ENCODE results near the gene KPNA1. TPM values are rescaled to one million over a fixed set of nuclear protein-coding genes. Genes with fewer than 3 reads are reported as not detected.

Gene KPNA1
- total and polyA plus RNA-seq, 2 of the 13 experiments (the other 11 are each of a cell fraction or from before 2014, with no cell fraction given), result 15.4 to 30.0 TPM

DNA sequence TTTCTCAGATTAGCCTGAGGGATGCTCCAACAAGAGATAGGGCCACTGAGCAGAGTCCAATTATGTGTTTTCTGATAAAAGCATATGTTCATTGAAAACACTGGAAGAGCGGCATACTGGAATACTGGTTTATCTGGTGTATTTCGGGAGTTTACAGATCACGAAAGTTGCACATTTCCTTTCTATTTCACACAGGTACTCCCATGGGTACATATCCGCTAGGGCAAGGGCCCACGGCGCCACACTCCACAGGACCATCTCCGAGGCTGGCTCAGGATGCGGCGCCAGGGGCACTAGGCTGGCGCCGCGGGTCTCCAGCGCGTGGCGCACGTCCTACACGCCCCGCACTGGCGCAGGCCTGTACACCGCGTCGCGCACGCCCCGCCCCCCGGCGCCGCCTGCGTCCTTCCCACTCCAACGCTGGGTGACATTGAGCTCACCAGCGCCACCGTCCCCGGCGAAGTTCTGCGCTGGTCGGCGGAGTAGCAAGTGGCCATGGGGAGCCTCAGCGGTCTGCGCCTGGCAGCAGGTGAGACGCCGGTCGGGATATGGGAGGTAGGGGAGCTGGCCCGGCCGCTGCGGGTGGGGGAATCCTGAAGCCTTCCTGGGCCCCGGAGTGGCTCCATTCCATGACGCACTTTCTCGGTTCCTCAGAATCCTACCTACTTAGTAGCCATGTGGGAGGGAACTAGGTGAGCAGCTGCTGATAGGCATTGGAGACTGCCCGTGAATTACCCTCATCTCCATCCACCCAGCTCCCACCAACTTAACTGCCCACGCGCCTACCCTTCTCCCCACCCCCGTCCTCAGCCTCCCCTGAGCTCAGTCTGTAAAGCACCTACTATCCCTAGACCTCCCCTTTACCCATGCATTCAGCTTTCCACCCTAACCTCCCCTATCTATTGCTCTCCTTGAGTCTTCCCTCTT, 130.7 kb downstream of the KPNA1 start, which contains the start of gene FAM162A (continued):
- TF ChIP-seq, protein P1, sequence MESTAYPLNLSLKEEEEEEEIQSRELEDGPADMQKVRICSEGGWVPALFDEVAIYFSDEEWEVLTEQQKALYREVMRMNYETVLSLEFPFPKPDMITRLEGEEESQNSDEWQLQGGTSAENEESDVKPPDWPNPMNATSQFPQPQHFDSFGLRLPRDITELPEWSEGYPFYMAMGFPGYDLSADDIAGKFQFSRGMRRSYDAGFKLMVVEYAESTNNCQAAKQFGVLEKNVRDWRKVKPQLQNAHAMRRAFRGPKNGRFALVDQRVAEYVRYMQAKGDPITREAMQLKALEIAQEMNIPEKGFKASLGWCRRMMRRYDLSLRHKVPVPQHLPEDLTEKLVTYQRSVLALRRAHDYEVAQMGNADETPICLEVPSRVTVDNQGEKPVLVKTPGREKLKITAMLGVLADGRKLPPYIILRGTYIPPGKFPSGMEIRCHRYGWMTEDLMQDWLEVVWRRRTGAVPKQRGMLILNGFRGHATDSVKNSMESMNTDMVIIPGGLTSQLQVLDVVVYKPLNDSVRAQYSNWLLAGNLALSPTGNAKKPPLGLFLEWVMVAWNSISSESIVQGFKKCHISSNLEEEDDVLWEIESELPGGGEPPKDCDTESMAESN (CRISPR knock-in tag; conservative IDR thresholded peaks at IDR 0.05), result peak; percentile 82; the same call in 1 of the 2 replicates
- TF ChIP-seq IKZF4 (CRISPR knock-in tag; IDR thresholded peaks at IDR 0.05; ENCODE audit: borderline replicate concordance, low read depth, not compliant biosample characterization) (peak; percentile 49), SRSF4 (IDR thresholded peaks at IDR 0.05; ENCODE audit: low read depth, low read length, poor library complexity, severe bottlenecking) (no peak), RFX3 (CRISPR knock-in tag; IDR thresholded peaks at IDR 0.05) (no peak), NFATC3 (CRISPR knock-in tag; IDR thresholded peaks at IDR 0.05) (no peak), SPEN (CRISPR knock-in tag; IDR thresholded peaks at IDR 0.05; ENCODE audit: low read depth) (peak; percentile 96), KDM1A (CRISPR knock-in tag; IDR thresholded peaks at IDR 0.05) (0 out of 2 replicates have a peak, but pooled peaks have one; percentile 49), SCMH1 (CRISPR knock-in tag; IDR thresholded peaks at IDR 0.05; ENCODE audit: borderline replicate concordance) (no peak), NR1H2 (CRISPR knock-in tag; IDR thresholded peaks at IDR 0.05; ENCODE audit: borderline replicate concordance, low read depth) (no peak), ARID2 (CRISPR knock-in tag; IDR thresholded peaks at IDR 0.05; ENCODE audit: borderline replicate concordance) (peak; percentile 96), GPN1 (CRISPR knock-in tag; IDR thresholded peaks at IDR 0.05; ENCODE audit: borderline replicate concordance) (no peak), DMAP1 (CRISPR knock-in tag; IDR thresholded peaks at IDR 0.05) (peak; percentile 84), ZNF615 (CRISPR knock-in tag; IDR thresholded peaks at IDR 0.05; ENCODE audit: borderline replicate concordance) (no peak), SMAD3 (CRISPR knock-in tag; IDR thresholded peaks at IDR 0.05) (peak; percentile 62; the same call in 1 of the 2 replicates), ZNF644 (CRISPR knock-in tag; IDR thresholded peaks at IDR 0.05; ENCODE audit: low read depth) (no peak), FOXA1 (IDR thresholded peaks at IDR 0.05) (no peak), FOXA1 (CRISPR knock-in tag; IDR thresholded peaks at IDR 0.05) (peak; percentile 73), RFX1 (IDR thresholded peaks at IDR 0.05) (no peak)
- TF ChIP-seq, protein P2, sequence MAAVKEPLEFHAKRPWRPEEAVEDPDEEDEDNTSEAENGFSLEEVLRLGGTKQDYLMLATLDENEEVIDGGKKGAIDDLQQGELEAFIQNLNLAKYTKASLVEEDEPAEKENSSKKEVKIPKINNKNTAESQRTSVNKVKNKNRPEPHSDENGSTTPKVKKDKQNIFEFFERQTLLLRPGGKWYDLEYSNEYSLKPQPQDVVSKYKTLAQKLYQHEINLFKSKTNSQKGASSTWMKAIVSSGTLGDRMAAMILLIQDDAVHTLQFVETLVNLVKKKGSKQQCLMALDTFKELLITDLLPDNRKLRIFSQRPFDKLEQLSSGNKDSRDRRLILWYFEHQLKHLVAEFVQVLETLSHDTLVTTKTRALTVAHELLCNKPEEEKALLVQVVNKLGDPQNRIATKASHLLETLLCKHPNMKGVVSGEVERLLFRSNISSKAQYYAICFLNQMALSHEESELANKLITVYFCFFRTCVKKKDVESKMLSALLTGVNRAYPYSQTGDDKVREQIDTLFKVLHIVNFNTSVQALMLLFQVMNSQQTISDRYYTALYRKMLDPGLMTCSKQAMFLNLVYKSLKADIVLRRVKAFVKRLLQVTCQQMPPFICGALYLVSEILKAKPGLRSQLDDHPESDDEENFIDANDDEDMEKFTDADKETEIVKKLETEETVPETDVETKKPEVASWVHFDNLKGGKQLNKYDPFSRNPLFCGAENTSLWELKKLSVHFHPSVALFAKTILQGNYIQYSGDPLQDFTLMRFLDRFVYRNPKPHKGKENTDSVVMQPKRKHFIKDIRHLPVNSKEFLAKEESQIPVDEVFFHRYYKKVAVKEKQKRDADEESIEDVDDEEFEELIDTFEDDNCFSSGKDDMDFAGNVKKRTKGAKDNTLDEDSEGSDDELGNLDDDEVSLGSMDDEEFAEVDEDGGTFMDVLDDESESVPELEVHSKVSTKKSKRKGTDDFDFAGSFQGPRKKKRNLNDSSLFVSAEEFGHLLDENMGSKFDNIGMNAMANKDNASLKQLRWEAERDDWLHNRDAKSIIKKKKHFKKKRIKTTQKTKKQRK (IDR thresholded peaks at IDR 0.05; ENCODE audit: low read length), result no peak
- TF ChIP-seq, protein P3, sequence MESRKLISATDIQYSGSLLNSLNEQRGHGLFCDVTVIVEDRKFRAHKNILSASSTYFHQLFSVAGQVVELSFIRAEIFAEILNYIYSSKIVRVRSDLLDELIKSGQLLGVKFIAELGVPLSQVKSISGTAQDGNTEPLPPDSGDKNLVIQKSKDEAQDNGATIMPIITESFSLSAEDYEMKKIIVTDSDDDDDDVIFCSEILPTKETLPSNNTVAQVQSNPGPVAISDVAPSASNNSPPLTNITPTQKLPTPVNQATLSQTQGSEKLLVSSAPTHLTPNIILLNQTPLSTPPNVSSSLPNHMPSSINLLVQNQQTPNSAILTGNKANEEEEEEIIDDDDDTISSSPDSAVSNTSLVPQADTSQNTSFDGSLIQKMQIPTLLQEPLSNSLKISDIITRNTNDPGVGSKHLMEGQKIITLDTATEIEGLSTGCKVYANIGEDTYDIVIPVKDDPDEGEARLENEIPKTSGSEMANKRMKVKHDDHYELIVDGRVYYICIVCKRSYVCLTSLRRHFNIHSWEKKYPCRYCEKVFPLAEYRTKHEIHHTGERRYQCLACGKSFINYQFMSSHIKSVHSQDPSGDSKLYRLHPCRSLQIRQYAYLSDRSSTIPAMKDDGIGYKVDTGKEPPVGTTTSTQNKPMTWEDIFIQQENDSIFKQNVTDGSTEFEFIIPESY (CRISPR knock-in tag; IDR thresholded peaks at IDR 0.05), result peak; percentile 17; the same call in 1 of the 2 replicates
- TF ChIP-seq, protein P4, sequence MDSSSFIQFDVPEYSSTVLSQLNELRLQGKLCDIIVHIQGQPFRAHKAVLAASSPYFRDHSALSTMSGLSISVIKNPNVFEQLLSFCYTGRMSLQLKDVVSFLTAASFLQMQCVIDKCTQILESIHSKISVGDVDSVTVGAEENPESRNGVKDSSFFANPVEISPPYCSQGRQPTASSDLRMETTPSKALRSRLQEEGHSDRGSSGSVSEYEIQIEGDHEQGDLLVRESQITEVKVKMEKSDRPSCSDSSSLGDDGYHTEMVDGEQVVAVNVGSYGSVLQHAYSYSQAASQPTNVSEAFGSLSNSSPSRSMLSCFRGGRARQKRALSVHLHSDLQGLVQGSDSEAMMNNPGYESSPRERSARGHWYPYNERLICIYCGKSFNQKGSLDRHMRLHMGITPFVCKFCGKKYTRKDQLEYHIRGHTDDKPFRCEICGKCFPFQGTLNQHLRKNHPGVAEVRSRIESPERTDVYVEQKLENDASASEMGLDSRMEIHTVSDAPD (CRISPR knock-in tag; IDR thresholded peaks at IDR 0.05), result peak; percentile 84

Data from HepG2 (cell line).